Uterus (tissue), 2 donors: Measurements from ENCODE around the gene RASA3.

Experiments used
- POLR2A ChIP-seq, 2 donors: fragments of 450-650 bp; IDR thresholded peaks; one replicate each; pipeline ENCODE4 v1.6.1; 2016; ENCODE audit warnings: antibody characterized with exemption in 2 of 2, mild to moderate bottlenecking in 1 of 2, moderate library complexity in 1 of 2
- TF ChIP-seq, protein P1 (sequence below), 4 experiments: fragments of 200-600 bp in 2 of 4; fragments of 450-650 bp in 2 of 4; sonication (generic) in 2 of 4; IDR thresholded peaks; one replicate each; pipeline ENCODE4 v1.5.1; 2016 to 2019; ENCODE audit warnings: antibody characterized with exemption in 4 of 4, mild to moderate bottlenecking in 2 of 4, moderate library complexity in 1 of 4

DNA sequence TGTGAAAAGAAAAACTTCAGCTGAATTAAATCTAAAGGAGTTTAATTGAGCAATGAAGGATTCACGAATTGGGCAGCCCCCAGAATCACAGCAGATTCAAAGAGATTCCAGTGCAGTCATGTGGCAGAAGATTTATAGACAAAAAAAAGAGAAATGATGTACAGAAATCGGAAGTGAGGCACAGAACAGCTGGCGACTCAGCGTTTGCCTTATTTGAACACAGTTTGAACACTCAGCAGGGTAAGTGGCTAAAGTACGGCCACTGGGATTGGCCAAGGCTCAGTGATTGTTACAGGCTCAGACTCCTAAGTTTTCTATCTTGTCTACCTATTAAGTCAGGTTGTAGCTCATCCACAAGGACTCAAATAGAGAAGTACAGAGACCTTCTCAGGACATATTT is 35.0 kb upstream of the RASA3 start:
- TF ChIP-seq, protein P1, sequence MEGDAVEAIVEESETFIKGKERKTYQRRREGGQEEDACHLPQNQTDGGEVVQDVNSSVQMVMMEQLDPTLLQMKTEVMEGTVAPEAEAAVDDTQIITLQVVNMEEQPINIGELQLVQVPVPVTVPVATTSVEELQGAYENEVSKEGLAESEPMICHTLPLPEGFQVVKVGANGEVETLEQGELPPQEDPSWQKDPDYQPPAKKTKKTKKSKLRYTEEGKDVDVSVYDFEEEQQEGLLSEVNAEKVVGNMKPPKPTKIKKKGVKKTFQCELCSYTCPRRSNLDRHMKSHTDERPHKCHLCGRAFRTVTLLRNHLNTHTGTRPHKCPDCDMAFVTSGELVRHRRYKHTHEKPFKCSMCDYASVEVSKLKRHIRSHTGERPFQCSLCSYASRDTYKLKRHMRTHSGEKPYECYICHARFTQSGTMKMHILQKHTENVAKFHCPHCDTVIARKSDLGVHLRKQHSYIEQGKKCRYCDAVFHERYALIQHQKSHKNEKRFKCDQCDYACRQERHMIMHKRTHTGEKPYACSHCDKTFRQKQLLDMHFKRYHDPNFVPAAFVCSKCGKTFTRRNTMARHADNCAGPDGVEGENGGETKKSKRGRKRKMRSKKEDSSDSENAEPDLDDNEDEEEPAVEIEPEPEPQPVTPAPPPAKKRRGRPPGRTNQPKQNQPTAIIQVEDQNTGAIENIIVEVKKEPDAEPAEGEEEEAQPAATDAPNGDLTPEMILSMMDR (IDR thresholded peaks at IDR 0.05) = no peak
- TF ChIP-seq POLR2A (IDR thresholded peaks at IDR 0.05) = no peak
